Posterior vena cava (tissue), 2 donors: Measurements from ENCODE around the gene ESR2. TPM values are rescaled to one million over a fixed set of nuclear protein-coding genes. Genes with fewer than 3 reads are reported as not detected.

Experiments used
- microRNA-seq, 2 donors: library from miRNA; unstranded; fragments of <30 nt; microRNA quantifications; one replicate each; pipeline ENCODE4 v1.2.0, GENCODE V29; 2020 to 2021; ENCODE audit warnings: borderline microRNAs expressed in 2 of 2
- total RNA-seq, 2 donors: library from RNA; stranded (reverse); fragmentation: NEBNext Ultra II Directional; extraction: Animal tissue kit (Norgen Biotek cat#: 25700); gene quantifications; one replicate each; pipeline ENCODE4 v1.2.1, GENCODE V29; 2021
- donor health status: DM: yes; HTN: yes; CAD: no.
- donor health status: DM: yes; HTN: yes; CAD: no.

ESR2 gene
- total RNA-seq, 2 donors from 2014 or later, result 0.14 to 0.24 TPM

Small RNAs within 50 kb of the gene (microRNA-seq; reads per million reads assigned to microRNA genes)
- 0 reads per million in 2 donors for gene MIR548H1

Other genes with a start within 250 kb of the ESR2 start
- gene MTHFD1, start 94.0 kb upstream of the ESR2 start, total RNA-seq, result 10 to 100 TPM; 40.5 to 49.9 TPM
- 1 to 10 TPM; 2.4 to 3.1 TPM for gene AKAP5, start 171.1 kb upstream of the ESR2 start, total RNA-seq
- gene ZBTB25, start 209.5 kb upstream of the ESR2 start, total RNA-seq, result 10 to 100 TPM; 13.3 to 14.1 TPM
- gene ZBTB1, start 210.4 kb upstream of the ESR2 start, total RNA-seq, result 10 to 100 TPM; 34.7 to 34.8 TPM
- 10 to 100 TPM; 32.7 to 49.0 TPM for gene HSPA2, start 246.4 kb upstream of the ESR2 start, total RNA-seq